DMS 273 (cell line): ENCODE data around the gene EPHX1.
"Not testable (repeated sequence)": the region's sequence is repeated elsewhere in the genome, so short reads cannot be mapped to it uniquely, and the experiment has no call there.

Source experiments
- DNase-seq: peaks from one replicate; lab custom pipeline; 2025; ENCODE audit not compliant: unreplicated experiment; lab: John Stamatoyannopoulos, UW

The EPHX1 gene

DNA sequence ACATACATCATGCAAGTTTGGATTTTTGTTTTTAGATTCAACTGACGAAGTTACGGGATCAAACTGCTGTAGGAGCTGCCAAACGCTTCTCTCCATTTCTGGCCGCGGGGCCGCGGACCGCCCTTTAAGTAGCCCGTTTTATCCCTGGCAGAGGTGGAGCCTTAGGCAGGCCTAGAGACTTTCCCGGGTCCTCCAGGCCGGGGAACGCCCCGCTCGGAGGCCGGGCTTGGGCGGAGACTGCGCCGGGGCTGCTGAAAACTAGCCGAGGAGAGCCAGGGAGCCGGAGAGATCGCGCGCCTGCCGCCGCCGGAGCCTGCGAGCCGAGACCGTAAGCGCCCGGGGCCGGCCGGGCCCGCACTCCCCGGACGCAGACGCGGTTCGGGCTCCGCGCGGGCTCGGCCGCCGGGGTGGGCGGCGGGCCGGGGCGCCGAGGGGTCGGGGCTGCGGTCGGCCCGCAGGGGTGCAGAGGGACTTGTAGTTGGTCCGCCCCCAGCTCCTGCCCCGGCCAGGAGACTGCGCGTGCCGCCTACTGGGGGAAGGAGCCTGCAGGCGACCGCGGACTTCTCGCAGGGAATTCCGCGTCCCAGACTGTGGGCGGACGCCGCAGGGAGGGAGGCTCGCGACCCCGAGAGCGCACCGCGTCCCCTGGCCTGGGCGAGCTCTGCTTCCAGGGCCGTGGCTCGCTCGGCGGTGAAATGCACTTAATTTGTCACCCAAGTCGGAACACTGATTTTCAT is at the start of gene EPHX1:
EPHX1 (plus strand) TSS at position 283 of the 737 bp plus-strand sequence. CDS start 18,606 bp downstream, outside the sequence.
- DNase-seq: peak; percentile 96

- DNase-seq: no peak
These were observed 49.4 kb upstream of the EPHX1 start for GRCh38 chr1:225760531-225760930.

DNA sequence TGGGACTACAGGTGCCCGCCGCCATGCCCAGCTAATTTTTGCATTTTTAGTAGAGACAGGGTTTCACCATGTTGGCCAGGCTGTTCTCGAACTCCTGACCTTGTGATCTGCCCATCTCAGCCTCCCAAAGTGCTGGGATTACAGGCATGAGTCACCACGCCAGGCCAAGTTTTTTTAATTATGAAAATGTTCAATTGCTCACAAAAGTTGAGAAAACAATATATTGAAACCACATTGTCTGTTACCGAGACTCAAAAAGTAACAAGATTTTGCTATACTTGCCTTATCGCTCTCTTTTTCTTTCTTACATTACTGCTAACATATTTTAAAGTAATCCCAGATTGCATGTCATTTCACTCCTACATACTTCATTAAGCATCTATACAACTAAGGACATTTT is 48.5 kb upstream of the EPHX1 start:
- not testable (repeated sequence) for DNase-seq

- DNase-seq: peak; percentile 50
These were observed 47.9 kb upstream of the EPHX1 start for GRCh38 chr1:225762002-225762441.

DNA sequence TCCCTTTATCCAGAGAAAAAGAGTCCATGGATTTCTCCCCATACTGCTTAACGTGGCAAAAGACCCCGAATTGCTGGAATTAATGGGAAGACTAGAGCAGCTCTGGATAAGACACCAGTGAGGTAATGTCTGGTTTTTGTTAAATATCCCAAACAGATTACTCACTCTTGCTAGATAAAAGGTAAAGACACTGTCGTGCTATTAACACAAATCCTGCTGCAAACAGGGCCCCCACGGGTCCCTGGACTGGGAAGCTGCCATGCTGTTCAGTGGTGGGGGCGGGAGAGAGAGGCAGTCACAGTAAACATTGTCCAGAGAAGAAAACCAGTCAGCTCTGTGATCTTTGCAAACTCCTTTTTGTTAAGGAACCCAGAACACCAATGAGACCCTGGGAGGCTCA is 47.5 kb upstream of the EPHX1 start:
- DNase-seq: peak; percentile 30

DNA sequence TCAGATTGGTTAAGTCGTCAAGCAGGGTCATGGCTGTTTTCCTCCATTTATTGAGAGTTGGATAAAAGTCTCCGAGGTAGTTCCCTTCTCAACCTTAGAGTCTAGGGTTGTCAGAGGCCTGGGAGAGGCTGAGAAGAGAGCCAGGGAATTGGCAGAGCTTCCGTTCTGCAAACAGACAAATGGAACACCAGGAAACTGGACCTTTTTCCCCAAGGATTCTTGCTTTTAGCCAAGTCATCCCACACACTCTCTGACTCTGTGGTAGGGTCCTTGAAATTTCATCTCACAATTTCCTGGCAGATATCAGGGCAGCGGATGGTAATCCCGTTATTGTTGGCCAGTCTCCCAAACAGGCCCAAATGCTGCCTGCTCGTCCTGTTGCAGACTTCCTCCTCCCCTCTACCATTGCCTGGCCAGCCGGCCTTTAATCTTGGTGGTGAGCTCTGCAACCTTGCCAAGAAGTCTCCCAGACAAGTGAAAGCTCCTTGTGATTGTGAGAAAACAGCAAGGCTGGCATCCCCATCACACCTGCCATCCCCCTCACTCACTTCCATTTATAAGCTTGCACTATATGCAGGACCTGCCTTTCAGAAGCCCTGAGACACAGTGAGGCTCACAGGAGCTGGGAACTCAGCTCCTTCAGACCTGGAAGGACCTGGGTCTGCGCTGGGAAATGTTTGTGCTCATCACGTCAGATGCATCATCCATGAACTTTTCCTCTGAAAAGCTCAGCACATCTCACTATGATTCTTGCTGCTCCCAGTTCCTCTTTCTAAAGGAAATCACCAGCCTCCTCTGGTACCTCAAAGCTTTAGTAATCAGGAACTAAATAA is 46.0 kb upstream of the EPHX1 start:
- DNase-seq: peak; percentile 82

- no peak for DNase-seq
These were observed 43.8 kb upstream of the EPHX1 start for GRCh38 chr1:225765982-225766674.

- peak; percentile 98 for DNase-seq
These were observed 42.8 kb upstream of the EPHX1 start for GRCh38 chr1:225766967-225767633.

DNA sequence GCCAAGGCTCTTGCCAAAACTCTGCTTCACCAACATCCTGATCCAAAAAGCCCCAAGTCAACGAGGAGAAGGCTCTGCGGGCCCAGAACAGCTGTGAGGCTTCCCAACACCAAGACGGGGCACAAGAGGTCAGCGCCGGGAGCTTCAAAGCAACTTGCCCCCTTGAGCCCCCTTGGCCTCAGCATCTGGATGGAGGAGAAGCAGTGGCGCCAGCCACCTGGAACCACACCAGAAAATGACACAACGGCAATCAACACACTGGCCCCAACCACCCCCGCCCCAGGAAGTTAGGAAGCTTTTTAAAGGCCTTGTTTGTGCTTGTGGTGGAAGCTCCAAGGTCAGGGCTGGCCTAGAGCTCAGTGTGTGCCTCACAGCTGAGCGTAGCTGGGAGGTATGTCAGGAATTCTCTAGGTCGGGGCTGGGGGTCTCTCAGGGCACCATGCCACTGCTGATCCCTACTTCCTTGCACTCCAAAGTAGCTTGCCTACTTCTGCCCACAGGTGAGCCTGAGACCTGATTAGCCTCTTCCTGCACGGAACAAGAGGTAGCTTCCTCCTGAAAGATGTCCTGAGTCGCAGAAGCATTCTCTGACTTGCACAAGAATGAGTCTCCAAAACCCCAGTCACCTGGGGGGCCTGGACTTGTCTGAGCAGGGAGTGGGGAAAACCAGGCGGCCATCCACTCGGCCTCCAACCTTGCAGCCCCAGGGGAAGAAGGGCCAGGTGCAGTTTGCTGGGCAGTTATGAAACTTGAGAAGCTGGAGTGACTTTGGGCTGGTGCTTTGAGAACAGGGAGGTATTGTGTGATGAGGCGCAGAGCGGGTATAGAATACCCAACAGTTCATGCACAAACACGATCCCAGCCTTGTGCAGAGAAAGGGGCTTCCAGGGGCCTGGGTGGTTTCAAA is 42.0 kb upstream of the EPHX1 start:
- DNase-seq: peak; percentile 96

DNA sequence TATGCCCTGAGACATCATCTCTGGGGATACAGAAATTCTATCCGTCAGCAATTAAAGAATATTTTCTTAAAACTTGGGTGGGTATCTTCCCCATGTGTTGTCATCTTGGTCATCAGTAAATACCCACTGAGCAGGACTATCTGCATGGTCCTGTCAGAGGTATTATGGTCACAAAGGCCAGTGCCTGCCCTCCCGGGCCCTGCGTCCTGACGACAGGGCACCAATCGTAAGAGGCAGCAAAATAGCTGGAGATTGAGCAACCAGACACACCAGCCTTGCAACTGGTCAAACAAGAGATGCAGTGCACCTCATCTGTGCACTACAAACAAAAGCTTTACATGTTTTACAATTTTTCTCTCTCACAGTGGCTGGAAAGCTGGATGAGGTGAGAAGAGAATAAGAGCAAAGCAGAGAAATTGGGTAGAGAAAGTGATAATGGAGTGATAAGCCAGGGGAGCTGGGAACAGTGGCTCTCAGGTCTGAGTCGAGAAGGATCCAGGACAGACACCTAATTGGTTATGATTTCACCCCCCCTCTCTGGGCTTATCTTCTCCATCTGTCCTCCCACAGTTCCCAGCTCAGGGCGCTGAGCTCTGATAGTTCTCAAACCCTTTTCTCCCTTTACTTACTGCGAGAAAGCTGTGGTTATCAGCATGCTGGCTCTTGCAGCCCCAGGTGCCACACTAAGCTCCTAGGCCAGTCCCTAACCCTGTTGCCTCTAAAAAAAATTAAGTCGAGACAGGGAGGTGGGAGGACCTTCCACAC is 41.1 kb upstream of the EPHX1 start:
- peak; percentile 71 for DNase-seq

DNA sequence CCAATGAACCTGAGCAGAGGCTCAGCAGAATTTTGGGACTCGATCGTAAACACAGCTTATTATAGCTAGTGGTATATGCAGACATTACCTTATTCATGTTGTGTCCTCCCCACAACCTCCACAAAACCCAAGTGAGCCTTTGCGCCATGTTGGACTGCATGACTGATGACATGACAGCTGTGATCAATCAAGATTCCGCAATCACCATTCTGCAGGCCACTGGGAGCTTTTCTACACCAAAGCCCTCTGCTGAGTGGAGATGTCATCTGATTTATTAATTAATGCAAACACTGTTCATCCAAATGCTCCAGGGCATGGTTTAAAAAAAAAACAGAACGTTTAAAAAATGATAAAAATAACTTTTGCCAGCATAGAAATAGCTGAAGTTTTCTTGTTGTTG is 40.2 kb upstream of the EPHX1 start:
- no peak for DNase-seq

DNA sequence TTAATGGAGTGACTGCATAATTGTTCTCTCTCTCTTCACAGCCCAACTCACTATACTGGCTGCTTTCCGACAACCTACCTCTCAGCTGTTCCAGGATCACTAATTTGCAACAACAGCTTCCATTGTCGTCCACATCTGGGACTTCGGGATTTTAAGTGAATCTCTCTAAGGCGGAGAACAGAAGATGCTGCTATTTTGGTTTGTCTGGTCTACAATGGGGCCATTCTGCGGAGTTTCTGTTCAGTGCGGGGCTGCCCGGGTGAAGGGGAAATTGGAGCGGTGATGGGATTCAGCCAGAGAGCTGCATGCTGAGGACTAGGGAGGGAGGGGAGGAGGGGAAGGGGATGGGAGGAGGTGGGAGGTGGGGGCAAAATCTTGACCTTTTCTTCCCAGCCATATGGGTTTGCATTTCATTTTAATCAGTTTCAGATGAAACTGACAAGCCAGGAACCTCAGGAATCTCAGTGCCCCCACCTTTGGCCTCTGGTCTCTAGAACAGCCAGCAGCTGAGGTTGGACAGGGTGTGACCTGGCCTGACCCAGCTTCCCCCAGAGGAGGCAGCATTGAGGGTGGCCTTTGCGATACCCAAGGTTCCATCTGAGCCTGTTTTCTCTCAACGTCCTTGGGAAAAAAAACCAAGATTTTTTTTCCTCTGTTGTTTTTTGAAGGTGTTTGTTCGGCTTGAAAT is 39.2 kb upstream of the EPHX1 start:
- DNase-seq: no peak

GRCh38 chr1:225771661-225772322 is 38.1 kb upstream of the EPHX1 start:
- no peak for DNase-seq

DNA sequence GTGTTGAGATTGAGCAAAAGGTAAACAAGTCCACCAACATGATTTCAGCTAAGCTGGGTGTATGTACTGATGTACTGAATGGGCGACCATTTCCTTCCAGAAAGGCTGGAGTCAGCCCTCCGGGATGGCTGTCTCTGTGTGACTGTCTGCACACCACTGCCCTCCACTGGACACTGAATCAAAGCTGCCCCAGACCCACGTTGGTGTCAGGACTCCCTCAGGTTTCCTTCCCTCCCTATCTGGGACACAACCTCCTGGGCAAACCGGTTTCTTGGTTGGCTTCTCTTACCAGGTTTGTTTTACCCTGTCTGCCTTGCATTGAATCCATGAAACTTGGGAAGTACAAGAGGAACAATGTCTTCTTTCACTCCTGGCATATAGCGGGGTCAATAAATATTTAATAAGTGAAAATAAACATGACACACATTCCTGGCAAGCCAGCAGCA is 37.6 kb upstream of the EPHX1 start:
- DNase-seq: peak; percentile 95

GRCh38 chr1:225772848-225773247 is 37.1 kb upstream of the EPHX1 start:
- no peak for DNase-seq

GRCh38 chr1:225774281-225775147 is 35.4 kb upstream of the EPHX1 start:
- DNase-seq: no peak

DNA sequence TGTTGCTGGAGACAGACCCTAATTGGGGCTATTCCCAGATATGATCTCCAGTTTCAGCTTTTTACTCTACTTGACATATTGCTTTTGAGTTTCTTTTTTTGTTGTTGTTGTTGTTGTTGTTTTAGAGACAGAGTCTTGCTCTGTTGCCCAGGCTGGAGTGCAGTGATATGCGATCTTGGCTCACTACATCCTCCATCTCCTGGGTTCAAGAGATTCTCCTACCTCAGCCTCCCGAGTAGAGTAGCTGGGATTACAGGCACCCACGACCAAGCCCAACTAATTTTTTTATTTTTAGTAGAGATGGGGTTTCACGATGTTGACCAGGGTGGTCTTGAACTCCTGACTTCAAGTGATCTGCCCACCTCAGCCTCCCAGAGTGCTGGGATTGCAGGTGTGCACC is 33.6 kb upstream of the EPHX1 start:
- DNase-seq: no peak
